22Rv1 (cell line): ENCODE results near the gene PACRG.

Source experiments
- ZFX ChIP-seq: fragments of 450-650 bp; IDR thresholded peaks from 2 replicates; pipeline ENCODE4 v1.6.1; 2017; ENCODE audit warnings: antibody characterized with exemption, borderline replicate concordance
- TF ChIP-seq, protein P1 (sequence below): fragments of 450-650 bp; IDR thresholded peaks from 2 replicates; pipeline ENCODE4 v1.5.1; 2017; ENCODE audit warnings: mild to moderate bottlenecking

DNA sequence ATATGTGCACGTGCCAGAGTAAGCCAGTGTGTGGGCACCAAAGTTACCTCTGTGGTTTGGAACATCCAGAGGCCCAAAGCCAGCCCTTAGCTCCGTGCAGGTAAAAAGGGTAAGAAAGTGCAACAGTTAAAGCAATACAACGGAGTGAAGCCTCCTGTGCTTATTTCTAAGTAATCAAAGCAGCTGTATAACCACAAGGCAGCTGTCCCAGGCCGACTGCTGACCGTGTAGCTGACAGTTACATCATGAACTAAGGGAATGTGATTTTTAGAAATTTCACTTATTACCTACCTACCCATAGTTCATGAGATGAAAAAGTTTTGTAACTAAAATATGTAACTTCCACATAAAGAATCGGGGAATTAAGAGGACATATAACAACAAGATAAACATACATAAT, 565.5 kb downstream of the PACRG start:
- TF ChIP-seq, protein P1, sequence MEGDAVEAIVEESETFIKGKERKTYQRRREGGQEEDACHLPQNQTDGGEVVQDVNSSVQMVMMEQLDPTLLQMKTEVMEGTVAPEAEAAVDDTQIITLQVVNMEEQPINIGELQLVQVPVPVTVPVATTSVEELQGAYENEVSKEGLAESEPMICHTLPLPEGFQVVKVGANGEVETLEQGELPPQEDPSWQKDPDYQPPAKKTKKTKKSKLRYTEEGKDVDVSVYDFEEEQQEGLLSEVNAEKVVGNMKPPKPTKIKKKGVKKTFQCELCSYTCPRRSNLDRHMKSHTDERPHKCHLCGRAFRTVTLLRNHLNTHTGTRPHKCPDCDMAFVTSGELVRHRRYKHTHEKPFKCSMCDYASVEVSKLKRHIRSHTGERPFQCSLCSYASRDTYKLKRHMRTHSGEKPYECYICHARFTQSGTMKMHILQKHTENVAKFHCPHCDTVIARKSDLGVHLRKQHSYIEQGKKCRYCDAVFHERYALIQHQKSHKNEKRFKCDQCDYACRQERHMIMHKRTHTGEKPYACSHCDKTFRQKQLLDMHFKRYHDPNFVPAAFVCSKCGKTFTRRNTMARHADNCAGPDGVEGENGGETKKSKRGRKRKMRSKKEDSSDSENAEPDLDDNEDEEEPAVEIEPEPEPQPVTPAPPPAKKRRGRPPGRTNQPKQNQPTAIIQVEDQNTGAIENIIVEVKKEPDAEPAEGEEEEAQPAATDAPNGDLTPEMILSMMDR = no peak
- no peak for TF ChIP-seq ZFX
